GM23338 (cell line): ENCODE data around the gene CDH18. TPM values are rescaled to one million over a fixed set of nuclear protein-coding genes. Genes with fewer than 3 reads are reported as not detected.

Experiments
- ATAC-seq: fragments of 200-7000 bp; cut with Tn5 transposase; 3 replicates; pipeline ENCODE4 v1.9.1; 2020
- DNase-seq: peaks from one replicate; pipeline ENCODE4 v3.0.0-alpha.2; 2015; ENCODE audit warnings: low spot score
- H2AFZ ChIP-seq: fragments of 200-600 bp; sonication (generic); 2 replicates; pipeline ENCODE4 v1.8.0; 2016; ENCODE audit warnings: antibody characterized with exemption, mild to moderate bottlenecking, moderate library complexity
- H3F3A ChIP-seq: fragments of 200-600 bp; sonication (generic); replicated peaks from 2 replicates; pipeline ENCODE4 v1.8.0; 2017; ENCODE audit warnings: antibody characterized with exemption, mixed run types, low read depth
- H3K27ac ChIP-seq: fragments of 200-600 bp; sonication (generic); 2 replicates; pipeline ENCODE4 v1.6.1; 2016; ENCODE audit warnings: low read depth
- H3K27me3 ChIP-seq: fragments of 200-600 bp; sonication (generic); 2 replicates; pipeline ENCODE4 v1.8.0; 2016; ENCODE audit warnings: mild to moderate bottlenecking, mixed run types, moderate library complexity; ENCODE audit not compliant: insufficient read depth
- H3K36me3 ChIP-seq: fragments of 200-600 bp; sonication (generic); 2 replicates; pipeline ENCODE4 v1.8.0; 2016; ENCODE audit warnings: mild to moderate bottlenecking; ENCODE audit not compliant: insufficient read depth
- H3K4me1 ChIP-seq: fragments of 200-600 bp; sonication (generic); 2 replicates; pipeline ENCODE4 v1.8.0; 2016; ENCODE audit warnings: mild to moderate bottlenecking, moderate library complexity; ENCODE audit not compliant: insufficient read depth
- H3K4me2 ChIP-seq: fragments of 200-600 bp; sonication (generic); 2 replicates; pipeline ENCODE4 v1.7.1; 2017; ENCODE audit warnings: mixed run types
- H3K4me3 ChIP-seq: fragments of 200-600 bp; sonication (generic); 2 replicates; pipeline ENCODE4 v1.6.1; 2016; ENCODE audit warnings: mixed run types
- H3K79me2 ChIP-seq: fragments of 200-600 bp; sonication (generic); replicated peaks from 2 replicates; pipeline ENCODE4 v1.8.0; 2017; ENCODE audit warnings: mild to moderate bottlenecking; ENCODE audit not compliant: insufficient read depth
- H3K9me2 ChIP-seq: fragments of 200-600 bp; sonication (generic); 2 replicates; pipeline ENCODE4 v1.8.0; 2017; ENCODE audit not compliant: insufficient read depth
- H4K20me1 ChIP-seq: fragments of 200-600 bp; sonication (generic); replicated peaks from 2 replicates; pipeline ENCODE4 v1.8.0; 2017; ENCODE audit warnings: mild to moderate bottlenecking; ENCODE audit not compliant: insufficient read depth
- H3K27ac Mint-ChIP-seq: 2 replicates; pipeline ENCODE4 v1.8.0; 2020; ENCODE audit warnings: inconsistent platforms, mild to moderate bottlenecking, moderate library complexity, mixed read lengths
- H3K27me3 Mint-ChIP-seq: 3 replicates; pipeline ENCODE4 v1.8.0; 2022; ENCODE audit warnings: low read depth, mild to moderate bottlenecking, moderate library complexity, mixed read lengths, inconsistent platforms; ENCODE audit not compliant: insufficient read depth, poor library complexity
- H3K36me3 Mint-ChIP-seq: 3 replicates; pipeline ENCODE4 v1.8.0; 2021; ENCODE audit warnings: low read depth, mild to moderate bottlenecking, inconsistent platforms, moderate library complexity, mixed read lengths
- H3K4me1 Mint-ChIP-seq: 3 replicates; pipeline ENCODE4 v1.8.0; 2020; ENCODE audit warnings: mild to moderate bottlenecking, inconsistent platforms, mixed read lengths
- H3K4me3 Mint-ChIP-seq: 3 replicates; pipeline ENCODE4 v1.8.0; 2021; ENCODE audit warnings: moderate library complexity, mild to moderate bottlenecking, inconsistent platforms, mixed read lengths
- H3K9me3 Mint-ChIP-seq: 3 replicates; pipeline ENCODE4 v1.8.0; 2020; ENCODE audit warnings: moderate library complexity, mild to moderate bottlenecking, inconsistent platforms, mixed read lengths
- CREB1 ChIP-seq: fragments of 250-450 bp; sonication (Bioruptor Pico); IDR thresholded peaks from 2 replicates; pipeline ENCODE4 v1.5.0; 2020; ENCODE audit warnings: low read depth, mild to moderate bottlenecking, moderate library complexity
- EZH2 ChIP-seq: fragments of 200-600 bp; sonication (generic); IDR thresholded peaks from one replicate; pipeline ENCODE4 v1.8.0; 2017; ENCODE audit warnings: antibody characterized with exemption, mild to moderate bottlenecking, low read depth; ENCODE audit not compliant: unreplicated experiment
- EZH2phosphoT487 ChIP-seq: fragments of 200-600 bp; sonication (generic); IDR thresholded peaks from one replicate; pipeline ENCODE4 v1.8.1; 2018; ENCODE audit warnings: antibody characterized with exemption; ENCODE audit not compliant: unreplicated experiment
- JUNB ChIP-seq: IDR thresholded peaks from one replicate; pipeline ENCODE4 v1.6.1; 2016; ENCODE audit warnings: antibody characterized with exemption; ENCODE audit not compliant: unreplicated experiment
- NANOG ChIP-seq: IDR thresholded peaks from 2 replicates; pipeline ENCODE4 v1.6.1; 2016; ENCODE audit warnings: antibody characterized with exemption, borderline replicate concordance
- POLR2AphosphoS5 ChIP-seq: IDR thresholded peaks from 2 replicates; pipeline ENCODE4 v1.6.1; 2016; ENCODE audit warnings: antibody characterized with exemption, low read depth
- STAT1 ChIP-seq: IDR thresholded peaks from one replicate; pipeline ENCODE4 v1.6.1; 2016; ENCODE audit warnings: antibody characterized with exemption; ENCODE audit not compliant: unreplicated experiment
- ZNF114 ChIP-seq: fragments of 250-450 bp; sonication (Bioruptor Pico); IDR thresholded peaks from 2 replicates; pipeline ENCODE4 v1.5.0; 2020; ENCODE audit warnings: mild to moderate bottlenecking, moderate library complexity
- polyA plus RNA-seq: library from polyadenylated mRNA; unstranded; fragments of >200 nt; fragmentation: Nextera tagmentation; extraction: Ambion mirVana; gene quantifications from 2 replicates; pipeline ENCODE4 v1.2.1, GENCODE V29; 2016
- total RNA-seq: library from RNA; depleted of rRNA; stranded (reverse); fragments of >200 nt; shearing (Covaris generic); gene quantifications from 2 replicates; pipeline ENCODE4 v1.2.3, GENCODE V29; 2014
- TF ChIP-seq, protein P1 (sequence below), 2 experiments: fragments of 200-600 bp in 1 of 2; sonication (generic) in 1 of 2; conservative IDR thresholded peaks; 2 replicates each; pipeline versions ENCODE4 v1.5.1 to v1.6.1; 2016 to 2017; ENCODE audit warnings: antibody characterized with exemption in 2 of 2, low read depth in 2 of 2, mild to moderate bottlenecking in 2 of 2, moderate library complexity in 1 of 2
- TF ChIP-seq, protein P2 (sequence below): IDR thresholded peaks from 2 replicates; pipeline ENCODE4 v1.6.1; 2016; ENCODE audit warnings: antibody characterized with exemption
- TF ChIP-seq, protein P3 (sequence below): IDR thresholded peaks from one replicate; pipeline ENCODE4 v1.6.1; 2018; ENCODE audit warnings: antibody characterized with exemption; ENCODE audit not compliant: unreplicated experiment

CDH18 gene
- total and polyA plus RNA-seq, 2 experiments from 2014 or later, result 1.3 TPM; not detected in 1

DNA sequence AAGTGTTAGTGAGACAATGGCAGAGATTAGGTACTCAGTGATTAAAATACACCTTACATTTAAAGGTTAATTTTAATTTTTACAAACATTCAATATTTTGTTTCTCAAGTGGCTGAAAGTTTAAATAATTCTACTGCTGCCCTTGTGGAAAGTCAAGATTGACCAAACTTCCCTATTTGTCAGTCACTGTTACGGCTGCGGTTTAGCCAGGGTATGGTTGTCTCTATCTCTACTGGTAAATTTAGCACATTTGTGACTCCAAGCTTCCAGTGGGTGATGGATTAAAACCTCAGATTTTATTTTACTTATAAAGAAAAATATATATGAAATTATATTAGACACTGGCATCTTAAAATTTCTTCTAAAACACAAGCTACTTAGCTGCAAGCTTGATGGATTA is 368.4 kb downstream of the CDH18 start (continued):
- TF ChIP-seq, protein P1, sequence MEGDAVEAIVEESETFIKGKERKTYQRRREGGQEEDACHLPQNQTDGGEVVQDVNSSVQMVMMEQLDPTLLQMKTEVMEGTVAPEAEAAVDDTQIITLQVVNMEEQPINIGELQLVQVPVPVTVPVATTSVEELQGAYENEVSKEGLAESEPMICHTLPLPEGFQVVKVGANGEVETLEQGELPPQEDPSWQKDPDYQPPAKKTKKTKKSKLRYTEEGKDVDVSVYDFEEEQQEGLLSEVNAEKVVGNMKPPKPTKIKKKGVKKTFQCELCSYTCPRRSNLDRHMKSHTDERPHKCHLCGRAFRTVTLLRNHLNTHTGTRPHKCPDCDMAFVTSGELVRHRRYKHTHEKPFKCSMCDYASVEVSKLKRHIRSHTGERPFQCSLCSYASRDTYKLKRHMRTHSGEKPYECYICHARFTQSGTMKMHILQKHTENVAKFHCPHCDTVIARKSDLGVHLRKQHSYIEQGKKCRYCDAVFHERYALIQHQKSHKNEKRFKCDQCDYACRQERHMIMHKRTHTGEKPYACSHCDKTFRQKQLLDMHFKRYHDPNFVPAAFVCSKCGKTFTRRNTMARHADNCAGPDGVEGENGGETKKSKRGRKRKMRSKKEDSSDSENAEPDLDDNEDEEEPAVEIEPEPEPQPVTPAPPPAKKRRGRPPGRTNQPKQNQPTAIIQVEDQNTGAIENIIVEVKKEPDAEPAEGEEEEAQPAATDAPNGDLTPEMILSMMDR (conservative IDR thresholded peaks at IDR 0.05; ENCODE audit: low read depth in 2 of 2), result no peak

DNA sequence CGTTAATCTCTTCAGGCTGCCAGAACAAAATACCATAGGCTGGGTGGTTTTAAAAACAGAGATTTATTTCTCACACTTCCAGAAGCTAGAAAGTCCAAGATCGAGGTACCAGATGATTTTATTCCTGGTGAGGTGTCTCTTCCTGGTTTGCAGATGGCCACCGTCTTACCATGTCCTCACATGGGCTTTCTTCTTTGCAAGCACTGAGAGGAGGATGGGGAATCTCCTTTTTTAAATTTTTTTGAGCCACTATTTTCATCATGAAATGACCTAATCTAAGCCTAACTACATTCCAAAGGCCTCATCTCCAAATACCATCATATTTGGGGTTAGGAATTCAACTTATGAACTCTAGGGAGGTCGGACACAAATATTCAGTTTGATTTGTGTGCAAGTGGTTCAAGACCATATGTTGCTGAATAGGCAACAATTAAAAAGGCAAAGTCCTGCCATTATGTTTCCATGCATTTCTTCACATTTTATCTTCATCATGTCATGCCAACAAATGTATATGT is 371.2 kb downstream of the CDH18 start:
- Mint-ChIP-seq H3K4me3 (no peak overlapping the region), H3K36me3 (no peaks in the 10 kb centered on the region), H3K9me3 (no peaks in the 10 kb centered on the region), H3K4me1 (no peaks in the 10 kb centered on the region), H3K27ac (no peak overlapping the region), H3K27me3 (no peaks in the 10 kb centered on the region)
- no peaks in the 10 kb centered on the region for H4K20me1 ChIP-seq
- DNase-seq, result no peak
- H2AFZ ChIP-seq, result no peak overlapping the region
- H3K36me3 ChIP-seq, result no peaks in the 10 kb centered on the region
- H3K4me1 ChIP-seq, result no peaks in the 10 kb centered on the region
- H3F3A ChIP-seq, result no peaks in the 10 kb centered on the region
- no peak overlapping the region for H3K27ac ChIP-seq
- H3K79me2 ChIP-seq, result no peaks in the 10 kb centered on the region
- ATAC-seq, result no peak
- H3K9me2 ChIP-seq, result no peaks in the 10 kb centered on the region
- H3K27me3 ChIP-seq, result no peaks in the 10 kb centered on the region
- no peak overlapping the region for H3K4me3 ChIP-seq
- H3K4me2 ChIP-seq, result no peak overlapping the region
- TF ChIP-seq, protein P2, sequence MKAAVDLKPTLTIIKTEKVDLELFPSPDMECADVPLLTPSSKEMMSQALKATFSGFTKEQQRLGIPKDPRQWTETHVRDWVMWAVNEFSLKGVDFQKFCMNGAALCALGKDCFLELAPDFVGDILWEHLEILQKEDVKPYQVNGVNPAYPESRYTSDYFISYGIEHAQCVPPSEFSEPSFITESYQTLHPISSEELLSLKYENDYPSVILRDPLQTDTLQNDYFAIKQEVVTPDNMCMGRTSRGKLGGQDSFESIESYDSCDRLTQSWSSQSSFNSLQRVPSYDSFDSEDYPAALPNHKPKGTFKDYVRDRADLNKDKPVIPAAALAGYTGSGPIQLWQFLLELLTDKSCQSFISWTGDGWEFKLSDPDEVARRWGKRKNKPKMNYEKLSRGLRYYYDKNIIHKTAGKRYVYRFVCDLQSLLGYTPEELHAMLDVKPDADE, result no peak
- TF ChIP-seq POLR2AphosphoS5, result no peak
- TF ChIP-seq, protein P3, sequence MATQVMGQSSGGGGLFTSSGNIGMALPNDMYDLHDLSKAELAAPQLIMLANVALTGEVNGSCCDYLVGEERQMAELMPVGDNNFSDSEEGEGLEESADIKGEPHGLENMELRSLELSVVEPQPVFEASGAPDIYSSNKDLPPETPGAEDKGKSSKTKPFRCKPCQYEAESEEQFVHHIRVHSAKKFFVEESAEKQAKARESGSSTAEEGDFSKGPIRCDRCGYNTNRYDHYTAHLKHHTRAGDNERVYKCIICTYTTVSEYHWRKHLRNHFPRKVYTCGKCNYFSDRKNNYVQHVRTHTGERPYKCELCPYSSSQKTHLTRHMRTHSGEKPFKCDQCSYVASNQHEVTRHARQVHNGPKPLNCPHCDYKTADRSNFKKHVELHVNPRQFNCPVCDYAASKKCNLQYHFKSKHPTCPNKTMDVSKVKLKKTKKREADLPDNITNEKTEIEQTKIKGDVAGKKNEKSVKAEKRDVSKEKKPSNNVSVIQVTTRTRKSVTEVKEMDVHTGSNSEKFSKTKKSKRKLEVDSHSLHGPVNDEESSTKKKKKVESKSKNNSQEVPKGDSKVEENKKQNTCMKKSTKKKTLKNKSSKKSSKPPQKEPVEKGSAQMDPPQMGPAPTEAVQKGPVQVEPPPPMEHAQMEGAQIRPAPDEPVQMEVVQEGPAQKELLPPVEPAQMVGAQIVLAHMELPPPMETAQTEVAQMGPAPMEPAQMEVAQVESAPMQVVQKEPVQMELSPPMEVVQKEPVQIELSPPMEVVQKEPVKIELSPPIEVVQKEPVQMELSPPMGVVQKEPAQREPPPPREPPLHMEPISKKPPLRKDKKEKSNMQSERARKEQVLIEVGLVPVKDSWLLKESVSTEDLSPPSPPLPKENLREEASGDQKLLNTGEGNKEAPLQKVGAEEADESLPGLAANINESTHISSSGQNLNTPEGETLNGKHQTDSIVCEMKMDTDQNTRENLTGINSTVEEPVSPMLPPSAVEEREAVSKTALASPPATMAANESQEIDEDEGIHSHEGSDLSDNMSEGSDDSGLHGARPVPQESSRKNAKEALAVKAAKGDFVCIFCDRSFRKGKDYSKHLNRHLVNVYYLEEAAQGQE, result no peak
- TF ChIP-seq EZH2phosphoT487, result no peak
- TF ChIP-seq NANOG, result no peak
- TF ChIP-seq CREB1 (CRISPR knock-in tag), result no peak
- TF ChIP-seq STAT1, result no peak
- no peak for TF ChIP-seq ZNF114 (CRISPR knock-in tag)
- TF ChIP-seq EZH2, result no peak
- TF ChIP-seq JUNB, result no peak
